Endothelial cell of umbilical vein (primary cell): ENCODE data around the gene CAMTA1. TPM values are rescaled to one million over a fixed set of nuclear protein-coding genes. Genes with fewer than 3 reads are reported as not detected.

ENCODE experiments used
- BruUV-seq: library from RNA; stranded (reverse); fragments of 400-500 nt; replicated peaks from 2 replicates; lab custom pipeline; 2021; lab: Mats Ljungman, UMichigan
- CTCF ChIA-PET: fragments of 300-600, 350-600 bp; sonication (Branson Sonifier 250); formaldehyde crosslinking; loops from one replicate; lab custom pipeline; 2021; ENCODE audit warnings: antibody characterized with exemption, inconsistent platforms; lab: Charles Lee
- POLR2A ChIA-PET: fragments of 300-600, 350-600 bp; sonication (Branson Sonifier 250); formaldehyde crosslinking; loops from one replicate; lab custom pipeline; 2021; ENCODE audit warnings: antibody characterized with exemption, inconsistent platforms; lab: Charles Lee
- DNase-seq: peaks from one replicate; pipeline ENCODE4 v3.0.0-alpha.2; 2011; ENCODE audit warnings: low read depth, low spot score
- FAIRE-seq: peaks from 2 replicates; lab custom pipeline; 2011; peaks lifted over from hg19 to GRCh38; lab: Jason Lieb, UNC
- H2AFZ ChIP-seq: 2 replicates; pipeline ENCODE4 v1.6.0; 2012; ENCODE audit warnings: low read depth, low read length, control low read depth, inconsistent platforms
- H3K27ac ChIP-seq: 2 replicates; pipeline ENCODE4 v1.5.1; 2011; ENCODE audit warnings: low read depth, mild to moderate bottlenecking, control low read depth, low read length, moderate library complexity; ENCODE audit not compliant: insufficient read depth
- H3K27me3 ChIP-seq, 2 experiments: 2 replicates each; pipeline versions ENCODE4 v1.6.0 to v1.6.1; 2011; ENCODE audit warnings: low read length in 2 of 2, mixed read lengths in 1 of 2; ENCODE audit not compliant: control insufficient read depth in 2 of 2, insufficient read depth in 2 of 2
- H3K36me3 ChIP-seq, 2 experiments: 2 replicates in 1 of 2; 3 replicates in 1 of 2; pipeline ENCODE4 v1.5.1; 2011; ENCODE audit warnings: low read length in 2 of 2, mild to moderate bottlenecking in 1 of 2, moderate library complexity in 1 of 2; ENCODE audit not compliant: control insufficient read depth in 2 of 2, insufficient read depth in 2 of 2; ENCODE audit errors: extremely low read depth in 1 of 2
- H3K4me1 ChIP-seq: 3 replicates; pipeline ENCODE4 v1.5.1; 2011; ENCODE audit warnings: mild to moderate bottlenecking, low read length; ENCODE audit not compliant: control insufficient read depth, insufficient read depth; ENCODE audit errors: extremely low read depth
- H3K4me2 ChIP-seq: 2 replicates; pipeline ENCODE4 v1.6.1; 2011; ENCODE audit warnings: low read length, control low read depth, mixed read lengths; ENCODE audit not compliant: insufficient read depth
- H3K4me3 ChIP-seq, 3 experiments: fragments of 200-600 bp in 1 of 3; sonication (generic), shearing (Covaris generic) in 1 of 3; replicated peaks in 1 of 3; 2 replicates each; pipeline ENCODE4 v1.5.1; 2011 to 2016; ENCODE audit warnings: control low read depth in 3 of 3, low read length in 3 of 3, mild to moderate bottlenecking in 2 of 3, inconsistent platforms in 1 of 3, low read depth in 1 of 3, moderate library complexity in 1 of 3; ENCODE audit not compliant: insufficient read depth in 1 of 3
- H3K79me2 ChIP-seq: 2 replicates; pipeline ENCODE4 v1.6.0; 2012; ENCODE audit warnings: low read length, inconsistent platforms; ENCODE audit not compliant: control insufficient read depth, insufficient read depth
- H3K9ac ChIP-seq: replicated peaks from 2 replicates; pipeline ENCODE3; 2011; ENCODE audit warnings: low read length, control low read depth; ENCODE audit not compliant: insufficient read depth; ENCODE audit errors: extremely low read depth
- H3K9me1 ChIP-seq: replicated peaks from 3 replicates; pipeline ENCODE4 v1.6.0; 2011; ENCODE audit warnings: mild to moderate bottlenecking, low read length; ENCODE audit not compliant: control insufficient read depth, insufficient read depth; ENCODE audit errors: extremely low read depth
- H3K9me3 ChIP-seq: replicated peaks from 2 replicates; pipeline ENCODE4 v1.5.1; 2012; ENCODE audit warnings: low read length, inconsistent platforms; ENCODE audit not compliant: control insufficient read depth, insufficient read depth
- H4K20me1 ChIP-seq: replicated peaks from 2 replicates; pipeline ENCODE3; 2011; ENCODE audit warnings: mild to moderate bottlenecking, low read length; ENCODE audit not compliant: control insufficient read depth, insufficient read depth; ENCODE audit errors: extremely low read depth
- CTCF ChIP-seq, 2 donors: IDR thresholded peaks; 1 replicate in 1 of 2; 2 replicates in 1 of 2; pipeline ENCODE4 v1.5.1; 2011; ENCODE audit warnings: low read length in 2 of 2, mild to moderate bottlenecking in 2 of 2, moderate library complexity in 2 of 2, control low read depth in 1 of 2, inconsistent platforms in 1 of 2, low read depth in 1 of 2; ENCODE audit not compliant: insufficient read depth in 1 of 2; ENCODE audit errors: extremely low read depth in 1 of 2
- EZH2 ChIP-seq: IDR thresholded peaks from 2 replicates; pipeline ENCODE4 v1.6.1; 2012; ENCODE audit warnings: borderline replicate concordance, low read depth, mild to moderate bottlenecking, moderate library complexity, low read length, inconsistent platforms; ENCODE audit not compliant: severe bottlenecking
- FOS ChIP-seq: IDR thresholded peaks from 2 replicates; pipeline ENCODE4 v1.6.1; 2011; ENCODE audit warnings: mild to moderate bottlenecking, low read length, moderate library complexity, borderline replicate concordance; ENCODE audit not compliant: insufficient read depth
- MAX ChIP-seq: IDR thresholded peaks from 2 replicates; pipeline ENCODE4 v1.6.1; 2011; ENCODE audit not compliant: insufficient read depth, insufficient read length
- MYC ChIP-seq: IDR thresholded peaks from one replicate; pipeline ENCODE4 v1.6.1; 2011; ENCODE audit warnings: mild to moderate bottlenecking, low read depth, low read length
- POLR2A ChIP-seq: IDR thresholded peaks from 2 replicates; pipeline ENCODE4 v1.6.1; 2012; ENCODE audit warnings: low read depth, mild to moderate bottlenecking, control low read depth, low read length
- POLR2AphosphoS5 ChIP-seq: IDR thresholded peaks from 2 replicates; pipeline ENCODE4 v1.6.1; 2012; ENCODE audit warnings: low read depth, mild to moderate bottlenecking, control low read depth, low read length, moderate library complexity; ENCODE audit not compliant: insufficient read depth
- dilution Hi-C: fragments of 300-500 bp; cut with MboI; formaldehyde crosslinking; loops from one replicate; pipeline ENCODE4 v1.15.0; 2019; ENCODE audit warnings: low sequenced_read_pairs; ENCODE audit not compliant: extremely low pct_ligation_motif_present
- intact Hi-C: fragments of 100-400 bp; cut with micrococcal nuclease; formaldehyde crosslinking; loops from one replicate; pipeline ENCODE4 v1.10.0; 2022
- polyA plus RNA-seq, 4 experiments: library from polyadenylated mRNA; depleted of rRNA in 3 of 4; stranded (reverse) in 3 of 4; unstranded in 1 of 4; fragments of >200 nt; gene quantifications; 2 replicates each; pipeline versions ENCODE4 v1.2.1 to v1.2.3, GENCODE V29; 2011 to 2012; ENCODE audit warnings: missing spikeins in 1 of 4
- total RNA-seq: library from RNA; stranded (reverse); gene quantifications from 2 replicates; pipeline ENCODE4 v1.2.3, GENCODE V29; 2021

Gene CAMTA1
- total and polyA plus RNA-seq, 2 donors (not counting 3 experiments of a cell fraction or from before 2014, with no cell fraction given): 50.8 to 92.7 TPM

- no peaks in the 10 kb centered on the region for H4K20me1 ChIP-seq
- dilution Hi-C loops: no loop called here
- POLR2A ChIA-PET: no interaction called here
Measured at GRCh38 chr1:7747605-7748004, 962.4 kb downstream of the CAMTA1 start.

More at GRCh38 chr1:7747605-7748004, 962.4 kb downstream of the CAMTA1 start:
- Histone ChIP-seq H3K9me1 (no peaks in the 10 kb centered on the region), H3K79me2 (no peaks in the 10 kb centered on the region), H3K4me1 (no peaks in the 10 kb centered on the region), H3K9ac (no peak overlapping the region), H3K27ac (no peak overlapping the region), H3K36me3 (no peaks in the 10 kb centered on the region), H3K4me3 (no peak overlapping the region), H3K27me3 (no peaks in the 10 kb centered on the region), H3K4me2 (no peak overlapping the region), H2AFZ (no peak overlapping the region), H3K9me3 (no peaks in the 10 kb centered on the region)
- intact Hi-C loops: no loop called here
- BruUV-seq: no TSS peak
- CTCF ChIA-PET: interaction anchor here (1.2 to 9.9 kb wide), 2 partner anchors 28 to 81 kb away, joined by 3 to 674 read pairs; no protein-coding TSS in a partner anchor
- FAIRE-seq (no peak), DNase-seq (no peak)
- TF ChIP-seq CTCF (IDR thresholded peaks at IDR 0.05; ENCODE audit: extremely low read depth in 1 of 2, insufficient read depth in 1 of 2, low read depth in 1 of 2, low read length in 2 of 2): no peak
- TF ChIP-seq MYC: no peak
- no peak for TF ChIP-seq FOS
- no peak for TF ChIP-seq POLR2A
- no peak for TF ChIP-seq EZH2
- no peak for TF ChIP-seq MAX
- no peak for TF ChIP-seq POLR2AphosphoS5
